WI38 (cell line): Measurements from ENCODE around the gene FOXJ1.

Experiments
- H3K4me3 ChIP-seq: 2 replicates; pipeline ENCODE4 v1.5.1; 2011; ENCODE audit warnings: low read depth, mild to moderate bottlenecking, control low read depth, low read length
- TF ChIP-seq, protein P1 (sequence below): IDR thresholded peaks from 2 replicates; pipeline ENCODE4 v1.5.1; 2012; ENCODE audit warnings: low read depth, mild to moderate bottlenecking, control low read depth, low read length

FOXJ1 gene

GRCh38 chr17:76139801-76140660 lies 1.0 kb downstream of the FOXJ1 start:
- TF ChIP-seq, protein P1, sequence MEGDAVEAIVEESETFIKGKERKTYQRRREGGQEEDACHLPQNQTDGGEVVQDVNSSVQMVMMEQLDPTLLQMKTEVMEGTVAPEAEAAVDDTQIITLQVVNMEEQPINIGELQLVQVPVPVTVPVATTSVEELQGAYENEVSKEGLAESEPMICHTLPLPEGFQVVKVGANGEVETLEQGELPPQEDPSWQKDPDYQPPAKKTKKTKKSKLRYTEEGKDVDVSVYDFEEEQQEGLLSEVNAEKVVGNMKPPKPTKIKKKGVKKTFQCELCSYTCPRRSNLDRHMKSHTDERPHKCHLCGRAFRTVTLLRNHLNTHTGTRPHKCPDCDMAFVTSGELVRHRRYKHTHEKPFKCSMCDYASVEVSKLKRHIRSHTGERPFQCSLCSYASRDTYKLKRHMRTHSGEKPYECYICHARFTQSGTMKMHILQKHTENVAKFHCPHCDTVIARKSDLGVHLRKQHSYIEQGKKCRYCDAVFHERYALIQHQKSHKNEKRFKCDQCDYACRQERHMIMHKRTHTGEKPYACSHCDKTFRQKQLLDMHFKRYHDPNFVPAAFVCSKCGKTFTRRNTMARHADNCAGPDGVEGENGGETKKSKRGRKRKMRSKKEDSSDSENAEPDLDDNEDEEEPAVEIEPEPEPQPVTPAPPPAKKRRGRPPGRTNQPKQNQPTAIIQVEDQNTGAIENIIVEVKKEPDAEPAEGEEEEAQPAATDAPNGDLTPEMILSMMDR = no peak
- H3K4me3 ChIP-seq = no peak overlapping the region

DNA sequence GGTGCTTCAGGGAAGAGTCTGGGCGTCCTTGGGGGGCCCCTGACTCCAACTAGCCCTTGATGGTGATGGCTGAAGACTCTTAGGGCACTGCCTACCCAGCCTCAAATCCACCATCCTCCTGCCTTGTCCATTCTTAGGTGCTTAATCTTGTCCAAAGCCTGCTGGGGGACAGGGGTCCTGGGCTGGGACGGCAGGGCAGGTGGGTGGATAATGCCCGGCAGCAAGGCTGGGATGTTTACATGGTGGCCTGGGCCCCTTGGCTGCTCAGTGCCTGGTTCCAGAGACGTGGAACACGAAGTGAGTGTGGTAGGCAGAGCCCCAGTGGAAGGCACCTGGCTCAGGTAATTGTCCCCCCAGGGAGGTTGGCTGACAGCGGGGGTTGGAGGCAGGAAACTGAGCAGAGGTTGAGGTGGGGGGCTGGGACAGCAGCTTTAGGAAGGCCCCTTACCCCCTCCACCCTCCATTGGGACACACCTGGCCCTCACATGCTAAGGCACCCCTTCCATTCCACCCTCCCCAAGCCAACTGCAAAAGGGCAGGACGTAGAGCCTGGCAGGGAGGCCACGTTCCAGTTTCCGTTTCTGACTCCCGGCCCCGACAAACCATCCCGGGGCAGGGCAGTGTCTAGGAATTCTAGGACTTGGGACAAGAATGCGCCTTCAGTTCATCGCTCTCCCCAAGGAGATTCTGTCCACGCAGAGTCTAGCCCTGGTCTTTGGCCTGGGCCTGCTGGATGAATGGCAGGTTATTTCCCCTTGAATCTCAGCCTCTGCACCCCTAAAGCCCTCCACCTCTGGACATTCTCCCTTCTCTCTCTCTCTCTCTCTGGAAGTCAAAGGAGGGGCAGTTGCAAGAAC lies 1.9 kb downstream of the FOXJ1 start:
- H3K4me3 ChIP-seq = no peak overlapping the region
- TF ChIP-seq, protein P1 = no peak

DNA sequence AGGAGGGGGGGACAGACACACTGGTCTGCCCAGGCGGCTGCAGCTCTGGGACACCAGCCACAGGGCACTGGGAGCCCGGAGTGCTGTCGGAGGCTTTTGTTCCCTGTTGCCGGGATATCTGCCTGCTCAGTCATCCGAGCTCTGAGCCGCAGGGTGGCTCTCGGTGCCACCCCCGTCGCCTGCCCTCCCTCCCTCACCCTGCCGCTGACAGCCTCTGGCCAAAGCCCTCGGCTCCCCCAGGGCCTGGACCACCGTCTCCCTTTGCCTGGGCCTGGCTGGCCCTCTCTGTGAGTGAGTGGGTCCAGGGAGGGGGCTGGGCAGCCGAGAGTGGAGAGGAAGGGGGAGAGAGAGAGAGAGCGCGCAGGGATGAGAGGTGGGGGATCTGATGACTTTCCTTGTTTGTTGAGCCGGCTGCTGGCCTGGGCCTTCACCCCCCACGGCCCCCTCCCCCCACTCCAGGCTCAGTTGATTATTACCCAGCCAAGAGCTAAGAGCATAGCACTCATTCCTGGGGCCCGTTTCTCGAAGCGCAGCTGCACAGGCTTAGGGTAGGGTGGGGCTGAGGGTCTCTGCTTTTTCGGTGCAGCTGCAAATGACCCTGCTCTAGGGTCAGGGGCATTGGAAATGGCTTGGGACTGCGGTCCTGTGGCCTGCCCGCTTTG lies 2.7 kb downstream of the FOXJ1 start:
- TF ChIP-seq, protein P1 = no peak
- H3K4me3 ChIP-seq = no peak overlapping the region

GRCh38 chr17:76137351-76138233 lies 3.5 kb downstream of the FOXJ1 start:
- TF ChIP-seq, protein P1 = no peak
- no peak overlapping the region for H3K4me3 ChIP-seq

DNA sequence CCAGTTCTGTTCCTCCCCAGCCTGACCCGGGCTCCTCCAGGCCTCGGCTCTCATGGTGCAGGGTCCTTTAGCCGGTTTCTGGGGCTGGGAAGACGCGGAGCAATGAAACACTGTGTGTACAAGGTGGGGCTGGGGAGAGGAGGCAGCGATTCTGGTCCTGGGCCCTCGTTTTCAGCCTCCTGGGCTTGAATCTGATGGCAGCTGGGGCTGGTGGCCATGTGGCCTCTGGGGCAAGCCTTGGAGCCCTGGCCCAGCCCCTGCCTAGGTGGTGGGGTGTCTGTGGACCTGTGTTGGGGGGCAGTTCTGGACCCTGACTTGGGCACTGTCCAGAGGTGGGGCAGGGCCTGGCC lies 4.1 kb downstream of the FOXJ1 start:
- no peak overlapping the region for H3K4me3 ChIP-seq
- TF ChIP-seq, protein P1 = no peak

GRCh38 chr17:76136276-76137000 lies 4.6 kb downstream of the FOXJ1 start:
- H3K4me3 ChIP-seq = no peak overlapping the region
- TF ChIP-seq, protein P1 = no peak
